Body of pancreas (tissue), 4 donors: ENCODE data around the gene KRTAP4-9. TPM values are rescaled to one million over a fixed set of nuclear protein-coding genes. Genes with fewer than 3 reads are reported as not detected.
"Not testable (repeated sequence)": the region's sequence is repeated elsewhere in the genome, so short reads cannot be mapped to it uniquely, and the experiment has no call there.

ENCODE experiments used
- ATAC-seq: fragments of 150-250 bp; one replicate; pipeline ENCODE4 v1.9.1; 2016
- DNase-seq, 4 donors: peaks; one replicate each; pipeline ENCODE4 v3.0.0-alpha.2; 2019
- H3K27ac ChIP-seq, 4 donors: fragments of 200-600 bp; sonication (generic); 1 replicate in 3 of 4; 2 replicates in 1 of 4; pipeline versions ENCODE4 v1.5.1 to v1.6.1; 2016 to 2019; ENCODE audit warnings: mild to moderate bottlenecking in 1 of 4, mixed read lengths in 1 of 4, moderate library complexity in 1 of 4
- H3K27me3 ChIP-seq, 2 donors: fragments of 200-600 bp; sonication (generic); one replicate each; pipeline ENCODE4 v1.6.0; 2016; ENCODE audit warnings: mild to moderate bottlenecking in 1 of 2
- H3K36me3 ChIP-seq, 2 donors: fragments of 200-600 bp; sonication (generic); replicated peaks in 1 of 2; 2 replicates each; pipeline ENCODE4 v1.5.1; 2016; ENCODE audit warnings: low read depth in 2 of 2; ENCODE audit not compliant: insufficient read depth in 1 of 2
- H3K4me1 ChIP-seq: fragments of 200-600 bp; sonication (generic); one replicate; pipeline ENCODE4 v1.6.0; 2016
- H3K4me3 ChIP-seq, 2 donors: fragments of 200-600 bp; sonication (generic); 1 replicate in 1 of 2; 2 replicates in 1 of 2; pipeline ENCODE4 v1.5.1; 2016 to 2019
- H3K9me3 ChIP-seq, 3 donors: fragments of 200-600 bp; sonication (generic); 1 replicate in 2 of 3; 2 replicates in 1 of 3; pipeline ENCODE4 v1.5.1; 2016
- CTCF ChIP-seq, 7 experiments: fragments of 450-650 bp in 4 of 7; fragments of 200-600 bp in 3 of 7; sonication (generic) in 3 of 7; IDR thresholded peaks; one replicate each; pipeline ENCODE4 v1.5.1; 2016 to 2019; ENCODE audit warnings: antibody characterized with exemption in 7 of 7
- POLR2A ChIP-seq, 3 donors: fragments of 450-650 bp; IDR thresholded peaks; one replicate each; pipeline ENCODE4 v1.6.1; 2016; ENCODE audit warnings: antibody characterized with exemption in 3 of 3, mild to moderate bottlenecking in 2 of 3
- WGBS, 2 donors: methylation state at CpG; one replicate each; pipeline ENCODE4 v1.1.5; 2017; 5-methylcytosine and 5-hydroxymethylcytosine counted together
- intact Hi-C: fragments of 100-400 bp; cut with DNase I; formaldehyde crosslinking; loops from one replicate; pipeline ENCODE4 v1.15.1; 2023
- total RNA-seq, 2 donors: library from RNA; depleted of rRNA; stranded (reverse); fragments of >200 nt; gene quantifications; one replicate each; pipeline ENCODE4 v1.1.0, GENCODE V29; 2016

KRTAP4-9 gene
- total RNA-seq: not detected

- H3K27me3 ChIP-seq, ATAC-seq, H3K4me3 ChIP-seq, DNase-seq, H3K4me1 ChIP-seq, H3K9me3 ChIP-seq, H3K27ac ChIP-seq, H3K36me3 ChIP-seq, intact Hi-C loops: not testable (repeated sequence)
- WGBS, 2 donors: 48 to 68% methylated on average over 5 to 7 of the region's 10 CpGs
Observed at GRCh38 chr17:41105347-41105746, at the start of gene KRTAP4-9. Gene KRTAP4-9, plus strand, starts transcription at chr17:41105389. Its CDS starts 0 bp downstream, at chr17:41105389.

DNA sequence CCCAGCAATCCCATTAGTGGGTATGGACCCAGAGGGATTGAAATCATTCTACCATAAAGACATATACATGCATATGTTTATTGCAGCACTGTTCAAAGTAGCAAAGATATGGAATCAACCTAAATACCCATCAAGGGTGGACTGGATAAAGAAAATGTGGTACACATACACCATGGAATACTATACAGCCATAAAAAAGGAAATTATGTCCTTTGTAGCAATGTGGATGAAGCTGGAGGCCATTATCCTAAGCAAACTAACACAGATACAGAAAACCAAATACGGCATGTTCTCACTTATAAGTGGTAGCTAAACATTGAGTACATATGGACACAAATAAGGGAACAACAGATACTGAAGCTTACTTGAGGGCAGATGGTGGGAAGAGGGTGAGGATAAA lies 47.6 kb upstream of the KRTAP4-9 start:
- no peaks in the 10 kb centered on the region for H3K27me3 ChIP-seq
- H3K27ac ChIP-seq: no peak overlapping the region
- 85 to 95% methylated on average over 1 of the region's 1 CpG for WGBS, 2 donors
- no peaks in the 10 kb centered on the region for H3K36me3 ChIP-seq
- ATAC-seq (no peak), DNase-seq (no peak)
- intact Hi-C loops: no loop called here
- peaks cover 0 to 3% (median 0%) of the 10 kb centered on the region in 3 donors for H3K9me3 ChIP-seq
- no peaks in the 10 kb centered on the region for H3K4me1 ChIP-seq
- no peak overlapping the region for H3K4me3 ChIP-seq
- TF ChIP-seq POLR2A (IDR thresholded peaks at IDR 0.05) (no peak), CTCF (IDR thresholded peaks at IDR 0.05) (no peak)

GRCh38 chr17:41058741-41059140 lies 46.4 kb upstream of the KRTAP4-9 start:
- Histone ChIP-seq H3K4me3 (no peak overlapping the region), H3K4me1 (no peaks in the 10 kb centered on the region), H3K36me3 (no peaks in the 10 kb centered on the region), H3K27me3 (no peaks in the 10 kb centered on the region), H3K9me3 (peaks cover 0 to 3% (median 0%) of the 10 kb centered on the region in 3 donors), H3K27ac (no peak overlapping the region)
- 81 to 88% methylated on average over 5 of the region's 5 CpGs for WGBS, 2 donors
- intact Hi-C loops: no loop called here
- TF ChIP-seq POLR2A (IDR thresholded peaks at IDR 0.05) (no peak), CTCF (IDR thresholded peaks at IDR 0.05) (no peak)
- ATAC-seq: no peak
- no peak for DNase-seq

- H3K27me3 ChIP-seq, DNase-seq, H3K27ac ChIP-seq, intact Hi-C loops, H3K4me1 ChIP-seq, ATAC-seq, H3K9me3 ChIP-seq, H3K4me3 ChIP-seq, H3K36me3 ChIP-seq: not testable (repeated sequence)
- 18 to 20% methylated on average over 5 to 9 of the region's 31 CpGs for WGBS, 2 donors
Observed at GRCh38 chr17:41059276-41060051, 45.7 kb upstream of the KRTAP4-9 start.

DNA sequence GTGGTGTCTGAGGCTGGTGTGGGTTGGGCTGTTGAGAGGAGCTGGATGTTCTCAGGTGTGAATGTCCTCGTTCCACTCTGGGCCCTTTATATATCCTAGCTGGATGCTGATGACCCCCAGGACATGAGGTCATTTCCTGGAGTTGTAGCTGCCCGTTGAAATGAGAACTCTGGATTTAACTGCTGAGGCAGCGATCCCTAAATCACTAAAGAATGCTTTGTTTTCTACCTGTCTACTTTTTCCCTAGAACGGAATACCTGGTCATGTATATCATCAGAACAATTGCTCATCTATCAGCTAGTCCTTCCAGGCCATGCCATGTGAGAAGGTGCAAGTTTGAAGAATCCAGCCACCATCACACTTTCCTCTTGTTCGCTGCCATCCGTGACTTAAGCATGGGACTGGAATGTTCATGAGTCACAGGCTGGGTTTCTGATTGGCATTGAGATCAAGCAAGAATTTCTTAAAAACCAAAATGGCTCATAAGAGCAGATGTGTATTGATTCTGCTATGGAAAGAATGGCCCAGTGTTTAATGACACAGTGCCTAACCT lies 45.1 kb upstream of the KRTAP4-9 start, which contains the start of gene KRTAP2-3:
Gene KRTAP2-3, minus strand, starts transcription at position 63 of the 553 bp plus-strand sequence. CDS start 64 bp downstream, outside the sequence.
- ATAC-seq (no peak), DNase-seq (no peak)
- Histone ChIP-seq H3K36me3 (no peaks in the 10 kb centered on the region), H3K27ac (no peak within 1 kb of the TSS), H3K9me3 (peaks cover 0 to 3% (median 0%) of the 10 kb centered on the region in 3 donors), H3K4me1 (no peaks in the 10 kb centered on the region), H3K4me3 (no peak within 1 kb of the TSS), H3K27me3 (no peaks in the 10 kb centered on the region)
- WGBS, 2 donors: 45 to 53% methylated on average over 6 of the region's 6 CpGs
- intact Hi-C loops: no loop called here
- TF ChIP-seq POLR2A (IDR thresholded peaks at IDR 0.05) (no peak), CTCF (IDR thresholded peaks at IDR 0.05) (no peak)
